HG03439 (cell line): Measurements from ENCODE around the gene DLG2.
A peak's percentile ranks its signal among the peaks of the same experiment; 100 is the strongest.

Source experiments
- ATAC-seq: cut with Tn5 transposase; IDR thresholded peaks from one replicate; pipeline ENCODE4 v1.9.1; 2021; ENCODE audit warnings: mild to moderate bottlenecking, moderate library complexity; ENCODE audit not compliant: unreplicated experiment

The DLG2 gene

DNA sequence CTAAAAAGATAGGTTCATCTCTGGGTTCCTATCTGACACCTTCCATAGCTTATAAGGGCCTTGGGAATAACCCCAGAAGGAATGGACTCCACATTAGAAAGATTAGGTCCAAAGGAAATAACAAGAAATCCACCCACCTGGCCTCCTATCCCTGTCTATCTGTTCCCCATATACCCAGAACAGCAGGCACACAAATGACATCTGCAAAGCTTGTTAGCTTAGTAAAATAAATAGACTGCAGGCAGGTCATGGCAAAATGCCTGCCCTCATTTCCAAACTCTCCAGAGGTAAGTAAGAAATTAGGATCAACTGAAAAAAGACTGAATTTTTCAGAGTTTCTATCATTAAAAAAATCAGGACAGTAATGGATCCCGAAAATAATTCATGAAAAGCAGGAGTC lies 489.5 kb downstream of the DLG2 start:
- ATAC-seq: no peak

DNA sequence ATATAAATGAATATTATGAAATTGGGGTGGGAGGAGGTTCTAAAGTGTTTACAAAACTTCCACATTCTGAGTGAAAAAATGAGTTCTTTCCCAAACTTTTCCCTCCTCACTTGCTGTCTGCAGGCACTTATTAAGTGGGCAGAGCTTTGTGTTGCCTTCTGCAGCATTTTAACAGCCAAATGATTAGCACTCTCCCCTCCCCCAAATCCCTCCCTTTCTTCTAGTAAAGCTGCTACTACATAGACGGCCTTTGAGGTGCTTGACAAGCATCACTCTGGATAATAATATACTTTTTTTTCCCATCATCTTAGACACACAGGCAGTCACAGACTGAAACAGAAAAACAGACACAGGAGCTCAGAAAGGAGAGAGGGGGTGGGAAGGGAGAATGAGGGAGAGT lies 493.5 kb downstream of the DLG2 start:
- no peak for ATAC-seq

GRCh38 chr11:85132851-85133585 lies 494.1 kb downstream of the DLG2 start:
- ATAC-seq: no peak

- no peak for ATAC-seq
Measured at GRCh38 chr11:85127349-85127748, 499.8 kb downstream of the DLG2 start.

- peak; percentile 67 for ATAC-seq
Measured at GRCh38 chr11:85123752-85124231, 503.4 kb downstream of the DLG2 start.

- no peak for ATAC-seq
Measured at GRCh38 chr11:85118151-85118550, 509.0 kb downstream of the DLG2 start.

DNA sequence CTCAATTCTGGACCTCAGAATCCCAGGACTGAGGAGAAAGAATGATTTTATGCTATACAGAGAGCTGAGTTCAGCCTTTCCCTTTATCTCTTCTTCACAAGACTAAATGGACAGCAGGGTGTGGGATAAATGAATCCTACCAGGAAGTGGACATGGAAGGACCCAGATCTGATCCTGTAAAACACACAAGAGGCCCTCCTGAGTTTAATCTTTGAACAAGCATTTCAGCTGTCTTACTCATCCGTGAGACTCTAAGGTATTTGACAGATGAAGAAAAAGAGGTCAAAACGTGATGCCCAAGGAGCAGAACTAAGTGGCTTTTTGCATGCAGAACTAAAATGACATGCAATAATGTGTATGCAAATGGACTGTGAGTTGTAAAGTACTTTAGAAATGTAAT lies 511.3 kb downstream of the DLG2 start:
- ATAC-seq: no peak

DNA sequence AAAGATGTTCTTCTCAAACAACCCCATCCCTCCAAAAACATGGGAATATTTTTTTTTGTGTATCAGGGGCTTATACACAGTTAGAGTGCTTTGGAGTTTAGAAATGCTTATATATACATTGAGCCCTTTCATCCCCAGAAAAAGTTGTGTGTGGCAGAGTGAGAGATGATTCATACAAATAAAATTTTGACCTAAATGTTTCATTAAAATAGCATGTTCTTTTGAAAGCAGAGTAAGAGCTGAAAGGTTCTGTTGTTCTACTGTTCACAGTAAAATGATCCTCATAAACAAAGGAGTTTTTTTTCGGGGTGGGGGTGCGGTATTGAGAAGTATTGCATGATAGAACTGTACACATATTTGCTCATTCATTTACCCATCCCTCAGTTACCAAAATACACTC lies 512.4 kb downstream of the DLG2 start:
- no peak for ATAC-seq

DNA sequence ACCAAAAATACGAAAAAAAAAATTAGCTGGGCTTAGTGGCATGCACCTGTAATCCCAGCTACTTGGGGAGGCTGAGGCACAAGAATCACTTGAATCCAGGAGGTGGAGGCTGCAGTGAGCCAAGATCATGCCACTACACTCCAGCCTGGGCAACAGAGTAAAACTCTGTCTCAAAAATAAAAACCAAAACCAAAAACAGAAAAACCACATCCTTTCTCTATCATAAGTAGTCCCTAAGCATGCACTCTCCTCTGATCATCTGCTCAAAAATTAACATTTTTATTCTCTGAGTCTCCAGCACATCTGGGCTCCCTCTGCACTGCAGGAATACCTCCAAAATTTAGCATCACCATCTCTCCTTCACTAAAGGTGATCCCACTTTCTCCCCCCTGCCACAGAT lies 516.9 kb downstream of the DLG2 start:
- peak; percentile 92 for ATAC-seq

GRCh38 chr11:85109141-85109540 lies 518.0 kb downstream of the DLG2 start:
- peak; percentile 69 for ATAC-seq

GRCh38 chr11:85105868-85106267 lies 521.3 kb downstream of the DLG2 start:
- ATAC-seq: no peak

DNA sequence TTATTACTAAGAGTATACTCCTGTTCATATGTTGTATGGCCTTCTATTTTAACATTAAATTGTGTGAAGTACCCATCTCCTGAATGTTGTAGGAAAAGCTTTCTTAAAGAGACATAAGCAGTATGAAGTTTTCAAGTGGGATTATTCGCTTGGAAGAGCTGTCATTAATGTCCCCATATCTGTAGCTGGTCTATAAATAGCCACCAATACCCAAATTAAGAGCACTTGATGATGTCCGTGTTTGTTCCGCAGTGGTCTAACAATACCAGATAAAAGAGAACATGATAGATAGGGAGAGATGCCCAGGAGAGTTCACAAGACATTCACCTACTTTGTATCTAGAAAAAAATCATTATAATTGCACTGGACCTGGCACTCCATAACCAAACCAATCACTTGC lies 527.6 kb downstream of the DLG2 start:
- no peak for ATAC-seq

GRCh38 chr11:85098996-85099395 lies 528.1 kb downstream of the DLG2 start:
- ATAC-seq: no peak

DNA sequence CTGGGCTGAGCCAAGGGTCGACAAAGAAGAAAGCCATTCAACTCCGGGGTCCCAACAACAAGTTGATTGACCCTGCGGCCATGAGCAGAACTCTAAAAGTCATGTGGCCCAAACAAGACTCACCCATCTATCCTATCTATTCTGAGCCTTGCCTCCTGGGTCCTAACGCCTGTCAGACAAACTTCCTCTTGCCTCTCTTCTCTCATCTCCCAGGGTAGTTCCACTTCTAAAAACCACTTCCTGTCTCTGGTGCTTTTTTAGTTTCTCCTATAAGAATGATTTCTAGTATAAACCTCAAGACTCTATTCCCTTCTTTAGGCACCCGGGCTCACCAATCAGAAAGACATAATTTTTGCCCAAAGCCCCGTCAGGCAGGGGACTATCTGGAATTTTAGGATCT lies 530.2 kb downstream of the DLG2 start:
- ATAC-seq: no peak

DNA sequence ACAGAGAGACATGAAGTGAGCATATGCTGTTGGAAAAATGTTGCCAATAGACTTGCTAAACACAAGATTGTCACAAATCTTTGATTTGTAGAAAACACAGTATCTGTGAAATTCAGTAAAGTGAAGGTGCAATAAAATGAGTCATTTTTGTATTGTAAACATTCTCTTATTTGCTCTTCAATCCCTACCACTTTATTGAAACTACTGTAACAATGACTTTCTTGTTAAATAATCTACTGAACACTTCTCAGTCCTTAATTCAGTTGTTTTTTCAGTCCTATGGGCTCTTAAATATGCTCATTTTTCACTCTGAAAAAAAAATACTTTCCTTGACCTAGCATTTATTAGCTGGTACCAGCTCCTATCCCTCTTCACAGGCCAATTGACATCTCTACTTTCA lies 531.9 kb downstream of the DLG2 start:
- no peak for ATAC-seq

- ATAC-seq: no peak
Measured at GRCh38 chr11:85094795-85095194, 532.3 kb downstream of the DLG2 start.

DNA sequence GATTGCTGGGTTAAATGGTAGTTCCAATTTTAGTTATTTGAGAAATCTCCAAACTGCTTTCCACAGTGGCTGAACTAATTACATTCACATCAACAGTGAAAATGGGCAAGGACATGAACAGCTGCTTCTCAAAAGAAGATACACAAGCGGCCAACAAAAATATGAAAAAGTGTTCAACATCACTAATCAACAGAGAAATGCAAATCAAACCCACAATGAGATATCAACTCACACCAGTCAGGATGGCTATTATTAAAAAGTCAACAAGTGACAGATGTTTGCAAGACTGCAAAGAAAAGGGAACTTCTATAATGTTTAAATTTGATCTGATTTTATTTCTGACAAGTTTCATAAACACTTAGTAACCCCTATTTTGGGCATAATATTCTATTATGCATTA lies 537.5 kb downstream of the DLG2 start:
- no peak for ATAC-seq

DNA sequence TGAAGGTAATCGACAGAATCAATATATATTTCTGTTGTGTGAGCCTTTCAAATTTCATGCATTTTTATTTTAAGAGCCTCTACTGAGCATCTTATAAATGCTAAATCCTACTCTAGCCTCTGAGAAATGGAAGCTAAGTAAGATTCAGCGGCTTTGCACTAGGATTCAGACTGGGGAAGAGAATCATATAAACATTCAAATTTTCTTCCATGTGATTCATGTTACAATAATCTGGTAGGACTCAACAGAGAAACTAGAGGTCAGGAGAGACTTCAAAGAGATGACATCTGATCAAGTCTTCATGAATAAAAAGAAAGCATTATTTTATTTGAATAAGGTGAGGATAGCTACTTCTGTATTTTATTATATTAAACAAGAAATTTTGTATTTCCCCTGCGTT lies 538.9 kb downstream of the DLG2 start:
- ATAC-seq: no peak

DNA sequence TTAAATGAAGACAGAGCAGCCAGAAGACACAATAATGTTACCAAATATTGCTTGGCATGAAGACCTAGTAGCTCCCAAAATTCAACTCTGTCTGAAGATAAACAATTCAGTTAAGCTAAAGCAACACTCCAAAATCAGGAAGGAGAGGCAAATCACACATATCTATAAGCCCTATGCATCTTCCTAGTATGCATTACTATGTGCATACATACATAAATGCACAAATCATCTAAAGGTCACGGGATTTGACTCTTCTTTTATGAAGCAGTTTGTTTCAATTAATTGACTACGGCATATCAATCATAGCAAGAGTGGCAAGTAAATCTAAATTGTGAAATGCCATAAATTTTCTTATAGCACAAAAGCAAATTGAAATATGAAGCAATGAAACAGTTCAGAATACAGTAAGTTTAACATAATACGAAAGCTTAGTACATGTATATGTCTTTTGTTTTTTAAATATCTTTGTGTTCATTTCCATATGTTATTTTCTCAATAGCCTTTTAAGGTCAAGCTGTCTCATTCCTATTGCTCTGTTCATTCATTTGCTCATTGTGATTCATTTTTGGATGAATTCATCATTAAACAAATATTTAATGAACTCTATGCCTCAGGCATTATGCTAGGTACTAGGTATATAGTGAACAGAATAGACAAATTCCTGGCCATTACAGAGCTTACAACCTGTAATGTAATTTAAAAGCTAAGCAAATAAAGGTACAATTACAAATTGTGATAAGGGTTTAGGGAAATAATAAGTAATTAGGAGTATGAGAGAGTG lies 540.5 kb downstream of the DLG2 start:
- ATAC-seq: no peak

GRCh38 chr11:85076535-85077330 lies 550.4 kb downstream of the DLG2 start:
- ATAC-seq: no peak

DNA sequence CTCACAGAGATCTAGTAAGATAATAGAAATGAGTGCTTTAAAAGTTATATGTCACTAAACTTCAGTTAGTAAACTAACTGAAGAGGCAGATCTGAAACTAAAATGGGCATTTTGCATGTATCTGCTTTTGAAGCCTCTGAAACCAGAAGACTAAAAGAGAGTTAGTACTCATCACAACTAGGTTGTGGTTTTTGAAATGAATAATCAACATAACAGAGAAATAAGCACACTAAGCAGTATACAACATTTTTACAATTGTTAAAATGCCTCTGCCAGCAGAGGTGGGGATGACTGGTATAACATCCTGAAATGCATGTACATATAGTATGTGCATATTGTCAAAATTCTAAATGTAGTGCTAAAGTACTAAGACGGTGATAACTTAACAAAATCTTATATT lies 564.5 kb downstream of the DLG2 start:
- peak; percentile 99 for ATAC-seq

GRCh38 chr11:85052636-85053035 lies 574.5 kb downstream of the DLG2 start:
- no peak for ATAC-seq
